HAP-1 (cell line): ENCODE data around the gene CAPN3.

Source experiments
- DNase-seq, 2 experiments: peaks; one replicate each; pipeline ENCODE4 v3.0.0-alpha.2; 2016 to 2020; ENCODE audit warnings: low spot score in 2 of 2
- H3K27me3 ChIP-seq: fragments of 250-450 bp; sonication (Bioruptor Pico); 2 replicates; pipeline ENCODE4 v1.5.1; 2020; ENCODE audit warnings: low read depth, mild to moderate bottlenecking, moderate library complexity
- H3K36me3 ChIP-seq: fragments of 250-450 bp; sonication (Bioruptor Pico); replicated peaks from 2 replicates; pipeline ENCODE4 v1.5.1; 2020; ENCODE audit warnings: mild to moderate bottlenecking
- H3K4me1 ChIP-seq: fragments of 250-450 bp; sonication (Bioruptor Pico); 2 replicates; pipeline ENCODE4 v1.5.1; 2020; ENCODE audit warnings: mild to moderate bottlenecking
- H3K4me3 ChIP-seq: fragments of 250-450 bp; sonication (Bioruptor Pico); 2 replicates; pipeline ENCODE4 v1.5.1; 2020; ENCODE audit warnings: mild to moderate bottlenecking, moderate library complexity
- H3K9me3 ChIP-seq: fragments of 250-450 bp; sonication (Bioruptor Pico); 2 replicates; pipeline ENCODE4 v1.5.1; 2020; ENCODE audit warnings: mild to moderate bottlenecking, moderate library complexity
- in situ Hi-C: fragments of 300-500 bp; cut with MboI; formaldehyde crosslinking; loops from 3 replicates; pipeline ENCODE4 v1.14.3; 2020; ENCODE audit warnings: low sequenced_read_pairs, inconsistent platforms, mixed read lengths

The CAPN3 gene

GRCh38 chr15:42363942-42364341 lies 4.6 kb downstream of the CAPN3 start:
- Histone ChIP-seq H3K27me3 (peaks cover 13% of the 10 kb centered on the region; the same call in 1 of the 2 replicates), H3K36me3 (no peaks in the 10 kb centered on the region), H3K4me3 (no peak overlapping the region), H3K9me3 (no peaks in the 10 kb centered on the region; the same call in 1 of the 2 replicates), H3K4me1 (peaks cover 13% of the 10 kb centered on the region)
- in situ Hi-C loops: no loop called here
- no peak for DNase-seq

GRCh38 chr15:42364529-42364928 lies 5.2 kb downstream of the CAPN3 start:
- Histone ChIP-seq H3K27me3 (peaks cover 13% of the 10 kb centered on the region; the same call in 1 of the 2 replicates), H3K9me3 (no peaks in the 10 kb centered on the region; the same call in 1 of the 2 replicates), H3K4me3 (no peak overlapping the region), H3K4me1 (peaks cover 13% of the 10 kb centered on the region), H3K36me3 (no peaks in the 10 kb centered on the region)
- in situ Hi-C loops: no loop called here
- DNase-seq: peak; percentile 47 to 77

- no peak overlapping the region for H3K4me3 ChIP-seq
- peaks cover 13% of the 10 kb centered on the region for H3K4me1 ChIP-seq
- H3K36me3 ChIP-seq: no peaks in the 10 kb centered on the region
- peaks cover 13% of the 10 kb centered on the region; the same call in 1 of the 2 replicates for H3K27me3 ChIP-seq
- in situ Hi-C loops: no loop called here
- no peaks in the 10 kb centered on the region; the same call in 1 of the 2 replicates for H3K9me3 ChIP-seq
- no peak for DNase-seq
Observed at GRCh38 chr15:42365921-42366550, 6.7 kb downstream of the CAPN3 start.

GRCh38 chr15:42367041-42367440 lies 7.7 kb downstream of the CAPN3 start:
- Histone ChIP-seq H3K36me3 (no peaks in the 10 kb centered on the region), H3K27me3 (peaks cover 13% of the 10 kb centered on the region; the same call in 1 of the 2 replicates), H3K9me3 (peaks cover 2% of the 10 kb centered on the region; the same call in 1 of the 2 replicates), H3K4me3 (no peak overlapping the region), H3K4me1 (peaks cover 13% of the 10 kb centered on the region)
- in situ Hi-C loops: no loop called here
- no peak for DNase-seq

- in situ Hi-C loops: no loop called here
- Histone ChIP-seq H3K4me1 (peaks cover 12% of the 10 kb centered on the region), H3K27me3 (peaks cover 13% of the 10 kb centered on the region; the same call in 1 of the 2 replicates), H3K36me3 (no peaks in the 10 kb centered on the region), H3K9me3 (peaks cover 2% of the 10 kb centered on the region; the same call in 1 of the 2 replicates), H3K4me3 (no peak overlapping the region)
- DNase-seq: no peak
Observed at GRCh38 chr15:42368096-42368495, 8.8 kb downstream of the CAPN3 start.

GRCh38 chr15:42371096-42371495 lies 11.8 kb downstream of the CAPN3 start:
- no peak for DNase-seq
- Histone ChIP-seq H3K36me3 (no peaks in the 10 kb centered on the region), H3K27me3 (peaks cover 12% of the 10 kb centered on the region; the same call in 1 of the 2 replicates), H3K9me3 (peaks cover 2% of the 10 kb centered on the region; the same call in 1 of the 2 replicates), H3K4me1 (no peaks in the 10 kb centered on the region), H3K4me3 (no peak overlapping the region)
- in situ Hi-C loops: no loop called here

- Histone ChIP-seq H3K9me3 (peaks cover 2% of the 10 kb centered on the region; the same call in 1 of the 2 replicates), H3K36me3 (no peaks in the 10 kb centered on the region), H3K4me1 (no peaks in the 10 kb centered on the region; the same call in 1 of the 2 replicates), H3K27me3 (0 out of 2 replicates have a peak, but pooled peaks cover 2% of the 10 kb centered on the region), H3K4me3 (no peak overlapping the region)
- DNase-seq: no peak
- in situ Hi-C loops: no loop called here
Observed at GRCh38 chr15:42373274-42373673, 14.0 kb downstream of the CAPN3 start.

- Histone ChIP-seq H3K9me3 (peaks cover 2% of the 10 kb centered on the region; the same call in 1 of the 2 replicates), H3K4me1 (no peaks in the 10 kb centered on the region; the same call in 1 of the 2 replicates), H3K27me3 (no peaks in the 10 kb centered on the region), H3K4me3 (no peak overlapping the region), H3K36me3 (no peaks in the 10 kb centered on the region)
- in situ Hi-C loops: no loop called here
- DNase-seq: no peak
Observed at GRCh38 chr15:42373936-42374335, 14.6 kb downstream of the CAPN3 start.

GRCh38 chr15:42374810-42375209 lies 15.5 kb downstream of the CAPN3 start:
- Histone ChIP-seq H3K27me3 (no peaks in the 10 kb centered on the region), H3K9me3 (0 out of 2 replicates have a peak, but pooled peaks cover 2% of the 10 kb centered on the region), H3K4me1 (no peaks in the 10 kb centered on the region; the same call in 1 of the 2 replicates), H3K36me3 (no peaks in the 10 kb centered on the region), H3K4me3 (no peak overlapping the region)
- no peak for DNase-seq
- in situ Hi-C loops: no loop called here

- H3K4me1 ChIP-seq: no peaks in the 10 kb centered on the region; the same call in 1 of the 2 replicates
- no peaks in the 10 kb centered on the region for H3K36me3 ChIP-seq
- no peak for DNase-seq
- in situ Hi-C loops: no loop called here
- H3K9me3 ChIP-seq: 0 out of 2 replicates have a peak, but pooled peaks cover 2% of the 10 kb centered on the region
- no peaks in the 10 kb centered on the region for H3K27me3 ChIP-seq
- no peak overlapping the region for H3K4me3 ChIP-seq
Observed at GRCh38 chr15:42375252-42375651, 16.0 kb downstream of the CAPN3 start.

GRCh38 chr15:42375941-42376340 lies 16.6 kb downstream of the CAPN3 start:
- in situ Hi-C loops: no loop called here
- H3K9me3 ChIP-seq: 0 out of 2 replicates have a peak, but pooled peaks cover 2% of the 10 kb centered on the region
- no peaks in the 10 kb centered on the region for H3K27me3 ChIP-seq
- no peaks in the 10 kb centered on the region; the same call in 1 of the 2 replicates for H3K4me1 ChIP-seq
- DNase-seq: no peak
- H3K36me3 ChIP-seq: no peaks in the 10 kb centered on the region
- no peak overlapping the region for H3K4me3 ChIP-seq

- Histone ChIP-seq H3K4me3 (no peak overlapping the region), H3K27me3 (no peaks in the 10 kb centered on the region), H3K4me1 (no peaks in the 10 kb centered on the region; the same call in 1 of the 2 replicates), H3K36me3 (no peaks in the 10 kb centered on the region), H3K9me3 (no peaks in the 10 kb centered on the region)
- in situ Hi-C loops: no loop called here
- no peak for DNase-seq
Observed at GRCh38 chr15:42378011-42378410, 18.7 kb downstream of the CAPN3 start.

- H3K9me3 ChIP-seq: no peaks in the 10 kb centered on the region
- in situ Hi-C loops: no loop called here
- no peaks in the 10 kb centered on the region for H3K36me3 ChIP-seq
- peak; percentile 24 to 49 for DNase-seq
- no peak overlapping the region for H3K4me3 ChIP-seq
- peaks cover 11% of the 10 kb centered on the region for H3K4me1 ChIP-seq
- no peaks in the 10 kb centered on the region for H3K27me3 ChIP-seq
Observed at GRCh38 chr15:42384597-42384996, 25.3 kb downstream of the CAPN3 start.

- Histone ChIP-seq H3K27me3 (no peaks in the 10 kb centered on the region), H3K4me1 (peaks cover 11% of the 10 kb centered on the region), H3K36me3 (no peaks in the 10 kb centered on the region), H3K9me3 (no peaks in the 10 kb centered on the region), H3K4me3 (no peak overlapping the region)
- DNase-seq: peak; percentile 75 to 78
- in situ Hi-C loops: no loop called here
Observed at GRCh38 chr15:42385206-42385979, 26.1 kb downstream of the CAPN3 start.
